H9 (cell line): Measurements from ENCODE around the gene HYAL3. TPM values are rescaled to one million over a fixed set of nuclear protein-coding genes. Genes with fewer than 3 reads are reported as not detected.
A peak's percentile ranks its signal among the peaks of the same experiment; 100 is the strongest.

Experiments
- DNase-seq: peaks from one replicate; pipeline ENCODE4 v3.0.0-alpha.2; 2017
- H2AFZ ChIP-seq: one replicate; pipeline ENCODE4 v1.6.1; 2013; ENCODE audit warnings: mild to moderate bottlenecking, low read length, control low read depth, moderate library complexity
- H2AK5ac ChIP-seq: 2 replicates; pipeline ENCODE4 v1.6.1; 2013; ENCODE audit warnings: low read length, control low read depth, mixed read lengths; ENCODE audit not compliant: insufficient read length
- H2BK120ac ChIP-seq: one replicate; pipeline ENCODE4 v1.6.1; 2013; ENCODE audit warnings: low read depth, mild to moderate bottlenecking, low read length, control low read depth, inconsistent platforms; ENCODE audit not compliant: poor library complexity, severe bottlenecking
- H2BK12ac ChIP-seq: 2 replicates; pipeline ENCODE4 v1.6.1; 2013; ENCODE audit warnings: low read length, control low read depth, mixed read lengths, low read depth; ENCODE audit not compliant: insufficient read length
- H2BK15ac ChIP-seq: 2 replicates; pipeline ENCODE4 v1.6.1; 2013; ENCODE audit warnings: low read depth, low read length, control low read depth
- H2BK20ac ChIP-seq: one replicate; pipeline ENCODE4 v1.6.1; 2013; ENCODE audit warnings: low read depth, mild to moderate bottlenecking, low read length, control low read depth, inconsistent platforms; ENCODE audit not compliant: poor library complexity, severe bottlenecking
- H2BK5ac ChIP-seq: 2 replicates; pipeline ENCODE4 v1.6.1; 2013; ENCODE audit warnings: low read length, control low read depth, mixed read lengths; ENCODE audit not compliant: insufficient read length
- H3K14ac ChIP-seq: 2 replicates; pipeline ENCODE4 v1.6.1; 2013; ENCODE audit warnings: low read length, control low read depth; ENCODE audit not compliant: insufficient read depth
- H3K18ac ChIP-seq: 2 replicates; pipeline ENCODE4 v1.6.1; 2013; ENCODE audit warnings: low read depth, mild to moderate bottlenecking, mixed read lengths, low read length, control low read depth; ENCODE audit not compliant: insufficient read length
- H3K23ac ChIP-seq: 2 replicates; pipeline ENCODE4 v1.6.1; 2013; ENCODE audit warnings: low read length, control low read depth, mixed read lengths, low read depth; ENCODE audit not compliant: insufficient read length
- H3K23me2 ChIP-seq: 2 replicates; pipeline ENCODE4 v1.6.1; 2013; ENCODE audit warnings: low read depth, mild to moderate bottlenecking, mixed read lengths, low read length, control low read depth; ENCODE audit not compliant: insufficient read length, poor library complexity, severe bottlenecking
- H3K27ac ChIP-seq: 2 replicates; pipeline ENCODE4 v1.5.1; 2013; ENCODE audit warnings: low read length, control low read depth, mixed read lengths, low read depth; ENCODE audit not compliant: insufficient read length
- H3K27me3 ChIP-seq: 2 replicates; pipeline ENCODE4 v1.6.1; 2013; ENCODE audit warnings: low read length, control low read depth, inconsistent platforms; ENCODE audit not compliant: insufficient read depth
- H3K4ac ChIP-seq: 2 replicates; pipeline ENCODE4 v1.6.1; 2013; ENCODE audit warnings: low read depth, mild to moderate bottlenecking, control low read depth, inconsistent platforms, low read length, moderate library complexity
- H3K4me1 ChIP-seq: 2 replicates; pipeline ENCODE4 v1.6.1; 2013; ENCODE audit warnings: low read length, control low read depth, inconsistent platforms; ENCODE audit not compliant: insufficient read depth
- H3K4me2 ChIP-seq: 2 replicates; pipeline ENCODE4 v1.6.1; 2013; ENCODE audit warnings: low read length, control low read depth, mixed read lengths; ENCODE audit not compliant: insufficient read length, insufficient read depth
- H3K56ac ChIP-seq: 2 replicates; pipeline ENCODE4 v1.6.1; 2013; ENCODE audit warnings: low read depth, mild to moderate bottlenecking, mixed read lengths, low read length, control low read depth; ENCODE audit not compliant: insufficient read length
- H3K79me1 ChIP-seq: 2 replicates; pipeline ENCODE4 v1.6.1; 2013; ENCODE audit warnings: low read depth, mild to moderate bottlenecking, moderate library complexity, low read length, control low read depth, inconsistent platforms; ENCODE audit not compliant: insufficient read depth, poor library complexity, severe bottlenecking
- H3K79me2 ChIP-seq: 2 replicates; pipeline ENCODE4 v1.6.1; 2013; ENCODE audit warnings: low read length, control low read depth, inconsistent platforms; ENCODE audit not compliant: insufficient read depth
- H3K9ac ChIP-seq: 2 replicates; pipeline ENCODE4 v1.6.1; 2013; ENCODE audit warnings: low read length, control low read depth, mixed read lengths; ENCODE audit not compliant: insufficient read length; ENCODE audit errors: extremely low read depth
- H3K9me3 ChIP-seq: one replicate; pipeline ENCODE4 v1.6.1; 2013; ENCODE audit warnings: low read depth, low read length, inconsistent platforms; ENCODE audit not compliant: control insufficient read depth
- H3T11ph ChIP-seq: one replicate; pipeline ENCODE4 v1.6.1; 2013; ENCODE audit warnings: mild to moderate bottlenecking, low read length, control low read depth, inconsistent platforms
- H4K20me1 ChIP-seq: one replicate; pipeline ENCODE4 v1.6.1; 2013; ENCODE audit not compliant: control insufficient read depth, insufficient read length, insufficient read depth
- H4K5ac ChIP-seq: 2 replicates; pipeline ENCODE4 v1.6.1; 2013; ENCODE audit warnings: low read depth, mild to moderate bottlenecking, mixed read lengths, low read length, control low read depth; ENCODE audit not compliant: insufficient read length
- H4K8ac ChIP-seq: replicated peaks from 2 replicates; pipeline ENCODE4 v1.6.1; 2013; ENCODE audit warnings: low read length, control low read depth, mixed read lengths, low read depth; ENCODE audit not compliant: insufficient read length
- H4K91ac ChIP-seq: 2 replicates; pipeline ENCODE4 v1.6.1; 2013; ENCODE audit warnings: low read depth, mild to moderate bottlenecking, moderate library complexity, mixed read lengths, low read length, control low read depth; ENCODE audit not compliant: insufficient read length
- H3K27ac Mint-ChIP-seq, 3 experiments: 2 replicates in 2 of 3; 3 replicates in 1 of 3; pipeline ENCODE4 v1.8.0; 2020 to 2021; ENCODE audit warnings: mixed read lengths in 3 of 3, mild to moderate bottlenecking in 1 of 3, moderate library complexity in 1 of 3
- H3K27me3 Mint-ChIP-seq: 2 replicates; pipeline ENCODE4 v1.8.0; 2021; ENCODE audit warnings: low read depth, mild to moderate bottlenecking, moderate library complexity, mixed read lengths
- H3K36me3 Mint-ChIP-seq, 3 experiments: 2 replicates in 2 of 3; 3 replicates in 1 of 3; pipeline ENCODE4 v1.8.0; 2020 to 2021; ENCODE audit warnings: low read depth in 3 of 3, mixed read lengths in 3 of 3; ENCODE audit not compliant: insufficient read depth in 1 of 3
- H3K4me1 Mint-ChIP-seq, 2 experiments: 2 replicates each; pipeline ENCODE4 v1.8.0; 2020; ENCODE audit warnings: mixed read lengths in 2 of 2
- H3K4me3 Mint-ChIP-seq, 2 experiments: 2 replicates in 1 of 2; 3 replicates in 1 of 2; pipeline ENCODE4 v1.8.0; 2020 to 2021; ENCODE audit warnings: mild to moderate bottlenecking in 2 of 2, mixed read lengths in 2 of 2, moderate library complexity in 1 of 2
- H3K9me3 Mint-ChIP-seq, 2 experiments: 2 replicates in 1 of 2; 3 replicates in 1 of 2; pipeline ENCODE4 v1.8.0; 2020; ENCODE audit warnings: mild to moderate bottlenecking in 2 of 2, mixed read lengths in 2 of 2, moderate library complexity in 1 of 2
- WGBS: extraction: QIAGEN DNeasy Blood & Tissue Kit; methylation state at CpG from one replicate; pipeline ENCODE4 v1.1.7; 2013; ENCODE audit warnings: missing lambda C conversion rate, low lambda C conversion rate, mixed read lengths; ENCODE audit not compliant: insufficient read length; ENCODE audit errors: extremely low coverage; 5-methylcytosine and 5-hydroxymethylcytosine counted together
- total RNA-seq: library from RNA; stranded (reverse); gene quantifications from 2 replicates; pipeline ENCODE4 v1.2.1, GENCODE V29; 2021
- TF ChIP-seq, protein P1 (sequence below): fragments of 200-600 bp; sonication (generic); conservative IDR thresholded peaks from 3 replicates; pipeline ENCODE4 v1.8.0; 2021; ENCODE audit warnings: antibody characterized with exemption, mild to moderate bottlenecking

HYAL3 gene
- total RNA-seq, 1 experiment from 2014 or later = 3.1 TPM

DNA sequence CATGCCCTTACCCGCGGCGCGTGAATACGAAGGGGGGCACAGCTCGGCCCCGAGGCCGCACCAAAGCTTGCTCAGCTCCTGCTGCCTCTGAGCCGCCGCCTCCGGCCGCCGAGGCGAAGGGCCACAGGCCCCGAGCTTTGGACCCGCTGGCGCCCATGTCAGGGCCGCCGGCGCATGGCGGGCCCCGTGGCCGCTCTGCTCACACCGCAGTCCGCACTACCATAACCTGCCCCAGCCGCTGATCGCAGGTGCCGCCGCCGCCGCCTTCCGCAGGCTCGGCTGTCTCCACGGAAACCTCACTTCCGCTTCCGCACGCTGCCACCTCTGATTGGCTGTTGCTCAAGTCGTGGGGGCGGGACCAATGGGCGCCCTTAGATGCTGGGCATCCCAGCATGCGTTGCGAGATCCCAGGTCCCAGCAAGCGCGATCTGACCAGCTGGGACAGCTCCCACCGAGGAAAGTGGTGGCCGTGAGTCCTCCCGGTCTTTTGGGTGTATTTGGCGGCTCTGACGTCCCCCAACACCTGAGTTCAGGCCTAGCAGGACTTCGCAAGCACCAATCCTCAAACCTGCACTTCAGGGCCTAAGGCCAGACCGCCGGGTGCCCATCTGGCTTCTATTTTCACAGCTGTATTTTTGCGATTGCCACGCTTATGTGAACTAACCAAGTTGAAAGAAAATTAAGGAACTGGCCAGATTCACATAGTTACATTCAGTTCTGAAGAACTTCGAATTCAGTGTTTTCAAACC is 28.9 kb upstream of the HYAL3 start, which contains the start of gene TUSC2:
Gene TUSC2 (minus strand): TSS at position 281 of the 749 bp plus-strand sequence. CDS start 124 bp downstream, at position 157.
- no peak within 1 kb of the TSS for H3K23ac ChIP-seq
- H3K23me2 ChIP-seq = peaks cover 9% of the 10 kb centered on the region
- H3K4me3 Mint-ChIP-seq = peak within 1 kb of the TSS; percentile 88 to 96
- no peaks in the 10 kb centered on the region; the same call in 1 of the 2 replicates for H3K27me3 Mint-ChIP-seq
- H3K9me3 ChIP-seq = no peaks in the 10 kb centered on the region
- no peak within 1 kb of the TSS for H3K27ac ChIP-seq
- H4K20me1 ChIP-seq = no peaks in the 10 kb centered on the region
- H4K8ac ChIP-seq = no peak within 1 kb of the TSS
- peak within 1 kb of the TSS; percentile 84 for H3K9ac ChIP-seq
- peak within 1 kb of the TSS; percentile 25; the same call in 1 of the 2 replicates for H3K14ac ChIP-seq
- H4K91ac ChIP-seq = no peak within 1 kb of the TSS
- H3K79me1 ChIP-seq = peaks cover 6% of the 10 kb centered on the region
- no peak within 1 kb of the TSS for H2BK15ac ChIP-seq
- TF ChIP-seq, protein P1, sequence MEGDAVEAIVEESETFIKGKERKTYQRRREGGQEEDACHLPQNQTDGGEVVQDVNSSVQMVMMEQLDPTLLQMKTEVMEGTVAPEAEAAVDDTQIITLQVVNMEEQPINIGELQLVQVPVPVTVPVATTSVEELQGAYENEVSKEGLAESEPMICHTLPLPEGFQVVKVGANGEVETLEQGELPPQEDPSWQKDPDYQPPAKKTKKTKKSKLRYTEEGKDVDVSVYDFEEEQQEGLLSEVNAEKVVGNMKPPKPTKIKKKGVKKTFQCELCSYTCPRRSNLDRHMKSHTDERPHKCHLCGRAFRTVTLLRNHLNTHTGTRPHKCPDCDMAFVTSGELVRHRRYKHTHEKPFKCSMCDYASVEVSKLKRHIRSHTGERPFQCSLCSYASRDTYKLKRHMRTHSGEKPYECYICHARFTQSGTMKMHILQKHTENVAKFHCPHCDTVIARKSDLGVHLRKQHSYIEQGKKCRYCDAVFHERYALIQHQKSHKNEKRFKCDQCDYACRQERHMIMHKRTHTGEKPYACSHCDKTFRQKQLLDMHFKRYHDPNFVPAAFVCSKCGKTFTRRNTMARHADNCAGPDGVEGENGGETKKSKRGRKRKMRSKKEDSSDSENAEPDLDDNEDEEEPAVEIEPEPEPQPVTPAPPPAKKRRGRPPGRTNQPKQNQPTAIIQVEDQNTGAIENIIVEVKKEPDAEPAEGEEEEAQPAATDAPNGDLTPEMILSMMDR = no peak
- no peak within 1 kb of the TSS for H2AK5ac ChIP-seq
- H3K18ac ChIP-seq = no peak within 1 kb of the TSS
- H3K4ac ChIP-seq = no peak within 1 kb of the TSS
- no peak within 1 kb of the TSS for H2BK120ac ChIP-seq
- no peak within 1 kb of the TSS for H2AFZ ChIP-seq
- H3K56ac ChIP-seq = no peak within 1 kb of the TSS
- peaks cover 4% of the 10 kb centered on the region; the same call in 1 of the 2 replicates for H3K79me2 ChIP-seq
- no peaks in the 10 kb centered on the region for H3K27me3 ChIP-seq
- H3K4me1 ChIP-seq = peaks cover 2% of the 10 kb centered on the region; the same call in 1 of the 2 replicates
- no peak within 1 kb of the TSS for H2BK20ac ChIP-seq
- peak within 1 kb of the TSS; percentile 94 for H3K4me2 ChIP-seq
- H3K9me3 Mint-ChIP-seq = no peaks in the 10 kb centered on the region
- peak within 1 kb of the TSS; percentile 40 to 94 (median 68); a peak in 5 of 7 replicates for H3K27ac Mint-ChIP-seq
- no peak within 1 kb of the TSS for H4K5ac ChIP-seq
- no CpG with 5 or more reads among the region's 55 CpGs for WGBS
- no peak within 1 kb of the TSS for H2BK12ac ChIP-seq
- peaks cover 22 to 59% (median 42%) of the 10 kb centered on the region in 3 experiments; a peak in 6 of 7 replicates for H3K36me3 Mint-ChIP-seq
- H3K4me1 Mint-ChIP-seq = peaks cover 10 to 25% of the 10 kb centered on the region in 2 experiments
- H2BK5ac ChIP-seq = no peak within 1 kb of the TSS
- no peak within 1 kb of the TSS for H3T11ph ChIP-seq
- peak; percentile 97 for DNase-seq
